SU-DHL-6 (cell line): ENCODE data around the gene WFDC11.

Experiments
- CTCF ChIP-seq: fragments of 200-600 bp; sonication (generic); IDR thresholded peaks from one replicate; pipeline ENCODE4 v1.5.1; 2017; ENCODE audit warnings: antibody characterized with exemption, mild to moderate bottlenecking, low read length, moderate library complexity; ENCODE audit not compliant: insufficient read depth, poor library complexity, severe bottlenecking
- EZH2phosphoT487 ChIP-seq: fragments of 200-600 bp; sonication (generic), shearing (Covaris generic); conservative IDR thresholded peaks from 2 replicates; pipeline ENCODE4 v1.6.1; 2018; ENCODE audit warnings: mild to moderate bottlenecking, antibody characterized with exemption, low read length, moderate library complexity, mixed read lengths

- TF ChIP-seq CTCF (no peak), EZH2phosphoT487 (no peak)
These were observed 31.8 kb upstream of the WFDC11 start, which contains the start of gene WFDC13 for GRCh38 chr20:45701873-45702272.
